GM18858 (cell line): ENCODE results near the gene LYL1.

Source experiments
- ATAC-seq: cut with Tn5 transposase; IDR thresholded peaks from one replicate; pipeline ENCODE4 v1.9.1; 2021; ENCODE audit not compliant: unreplicated experiment

The LYL1 gene

GRCh38 chr19:13130886-13131490 lies 28.3 kb upstream of the LYL1 start:
- ATAC-seq: no peak

GRCh38 chr19:13129384-13129783 lies 26.7 kb upstream of the LYL1 start:
- ATAC-seq: no peak

GRCh38 chr19:13128583-13128982 lies 25.9 kb upstream of the LYL1 start:
- ATAC-seq: no peak

- ATAC-seq: no peak
These were observed 25.3 kb upstream of the LYL1 start for GRCh38 chr19:13127811-13128575.

- no peak for ATAC-seq
These were observed 24.4 kb upstream of the LYL1 start for GRCh38 chr19:13127051-13127450.

- no peak for ATAC-seq
These were observed 20.6 kb upstream of the LYL1 start for GRCh38 chr19:13122980-13123957.

GRCh38 chr19:13122275-13122878 lies 19.7 kb upstream of the LYL1 start:
- ATAC-seq: no peak

GRCh38 chr19:13121551-13122274 lies 19.1 kb upstream of the LYL1 start:
- no peak for ATAC-seq

GRCh38 chr19:13120817-13121216 lies 18.2 kb upstream of the LYL1 start:
- no peak for ATAC-seq

GRCh38 chr19:13120031-13120430 lies 17.4 kb upstream of the LYL1 start:
- ATAC-seq: no peak

GRCh38 chr19:13119627-13120026 lies 17.0 kb upstream of the LYL1 start:
- no peak for ATAC-seq

GRCh38 chr19:13118424-13119193 lies 16.0 kb upstream of the LYL1 start:
- ATAC-seq: no peak

GRCh38 chr19:13117772-13118423 lies 15.2 kb upstream of the LYL1 start, which contains the start of gene NACC1:
NACC1 (plus strand) TSS chr19:13118264; CDS start chr19:13135208, 16,944 bp downstream.
- no peak for ATAC-seq

GRCh38 chr19:13117176-13117771 lies 14.6 kb upstream of the LYL1 start:
- no peak for ATAC-seq

GRCh38 chr19:13116282-13117175 lies 13.9 kb upstream of the LYL1 start, which contains the start of gene TRMT1:
TRMT1 (minus strand) TSS chr19:13116740; CDS start chr19:13116399, 341 bp downstream.
- ATAC-seq: no peak

- ATAC-seq: no peak
These were observed 13.3 kb upstream of the LYL1 start for GRCh38 chr19:13115936-13116281.

GRCh38 chr19:13112555-13112954 lies 9.9 kb upstream of the LYL1 start:
- no peak for ATAC-seq
